Measurements from ENCODE around the gene HEBP1. TPM values are rescaled to one million over a fixed set of nuclear protein-coding genes. Genes with fewer than 3 reads are reported as not detected.
"Not testable (repeated sequence)": the region's sequence is repeated elsewhere in the genome, so short reads cannot be mapped to it uniquely, and the experiment has no call there.

Gene HEBP1
- total RNA-seq, 1 donor from 2014 or later: 109 TPM

DNA sequence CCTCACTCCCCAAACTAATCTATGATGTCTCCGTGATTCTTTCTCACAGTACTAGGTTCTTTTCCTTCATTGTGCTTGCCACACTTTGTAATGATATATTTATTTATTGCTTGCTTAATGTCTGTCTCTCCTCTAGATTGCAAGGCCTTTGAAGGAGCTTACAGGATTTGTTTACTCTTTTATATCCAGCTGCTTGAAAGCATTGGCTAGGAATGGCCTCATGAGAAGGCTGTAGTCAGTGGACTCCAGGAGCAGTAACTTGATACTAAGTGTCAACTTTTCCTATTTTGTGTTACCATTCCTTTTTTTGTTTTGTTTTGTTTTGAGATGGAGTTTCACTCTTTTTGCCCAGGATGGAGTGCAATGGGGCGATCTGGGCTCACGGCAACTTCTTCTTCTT, 36.8 kb upstream of the HEBP1 start:
- no peak overlapping the region for H3K27ac Mint-ChIP-seq
- DNase-seq (ENCODE audit: low spot score, unreplicated experiment): no peak
- TF ChIP-seq CTCF (IDR thresholded peaks at IDR 0.05; ENCODE audit: unreplicated experiment): no peak
- peaks cover 15% of the 10 kb centered on the region for H3K27me3 Mint-ChIP-seq
- H3K36me3 Mint-ChIP-seq (ENCODE audit: insufficient read depth): no peaks in the 10 kb centered on the region
- no peak overlapping the region for H3K4me3 Mint-ChIP-seq (ENCODE audit: low read depth)
- peaks cover 18% of the 10 kb centered on the region for H3K4me1 Mint-ChIP-seq (ENCODE audit: low read depth)
- no peaks in the 10 kb centered on the region for H3K9me3 Mint-ChIP-seq (ENCODE audit: low read depth)

- H3K27me3 Mint-ChIP-seq; H3K9me3 Mint-ChIP-seq (ENCODE audit: low read depth); H3K4me3 Mint-ChIP-seq (ENCODE audit: low read depth); H3K27ac Mint-ChIP-seq; H3K4me1 Mint-ChIP-seq (ENCODE audit: low read depth); DNase-seq (ENCODE audit: low spot score, unreplicated experiment); H3K36me3 Mint-ChIP-seq (ENCODE audit: insufficient read depth): not testable (repeated sequence)
Observed at GRCh38 chr12:13035335-13035734, 35.3 kb upstream of the HEBP1 start.

DNA sequence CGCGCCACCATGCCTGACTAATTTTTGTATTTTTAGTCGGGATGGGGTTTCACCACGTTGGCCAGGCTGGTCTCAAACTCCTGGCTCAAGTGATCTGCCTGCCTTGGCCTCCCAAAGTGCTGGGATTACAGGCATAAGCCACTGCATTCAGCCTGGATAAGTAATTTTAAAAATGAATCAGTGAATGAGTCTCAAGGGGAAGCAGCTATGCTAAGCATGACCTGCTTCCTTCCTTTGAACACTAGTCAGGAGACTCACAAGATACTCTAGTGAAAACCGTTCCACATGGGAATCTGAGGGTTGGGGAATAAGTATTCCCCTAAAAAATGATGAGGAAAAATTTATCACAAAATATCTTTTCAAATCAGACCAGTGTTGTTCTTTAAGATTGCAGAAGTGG, 33.4 kb upstream of the HEBP1 start:
- Mint-ChIP-seq H3K4me3 (ENCODE audit: low read depth) (no peak overlapping the region), H3K27me3 (peaks cover 6% of the 10 kb centered on the region), H3K36me3 (ENCODE audit: insufficient read depth) (no peaks in the 10 kb centered on the region), H3K9me3 (ENCODE audit: low read depth) (no peaks in the 10 kb centered on the region), H3K27ac (no peak overlapping the region), H3K4me1 (ENCODE audit: low read depth) (peaks cover 2% of the 10 kb centered on the region)
- no peak for DNase-seq (ENCODE audit: low spot score, unreplicated experiment)
- TF ChIP-seq CTCF (IDR thresholded peaks at IDR 0.05; ENCODE audit: unreplicated experiment): no peak

DNA sequence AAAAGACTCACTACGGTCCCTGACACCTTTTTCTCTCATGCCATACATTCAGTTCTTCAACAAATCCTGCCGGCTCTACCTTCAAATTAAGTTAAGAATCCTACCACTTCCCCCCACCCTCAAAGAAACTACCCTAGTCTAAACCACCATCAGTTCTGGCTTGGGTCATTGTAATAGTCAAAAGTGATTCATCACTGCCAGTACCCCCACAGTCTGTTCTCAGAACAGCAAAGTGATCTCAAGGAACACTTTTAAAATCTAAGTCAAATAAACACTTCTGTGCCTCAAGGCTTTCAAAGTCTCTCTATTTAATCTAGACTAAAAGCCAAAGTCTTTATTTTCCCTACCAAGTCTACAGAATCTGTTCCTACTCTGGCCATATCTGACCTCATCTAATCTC, 32.1 kb upstream of the HEBP1 start:
- no peaks in the 10 kb centered on the region for H3K9me3 Mint-ChIP-seq (ENCODE audit: low read depth)
- no peak overlapping the region for H3K27ac Mint-ChIP-seq
- DNase-seq (ENCODE audit: low spot score, unreplicated experiment): no peak
- no peaks in the 10 kb centered on the region for H3K36me3 Mint-ChIP-seq (ENCODE audit: insufficient read depth)
- peaks cover 2% of the 10 kb centered on the region for H3K4me1 Mint-ChIP-seq (ENCODE audit: low read depth)
- no peak for TF ChIP-seq CTCF (IDR thresholded peaks at IDR 0.05; ENCODE audit: unreplicated experiment)
- peaks cover 6% of the 10 kb centered on the region for H3K27me3 Mint-ChIP-seq
- H3K4me3 Mint-ChIP-seq (ENCODE audit: low read depth): no peak overlapping the region

DNA sequence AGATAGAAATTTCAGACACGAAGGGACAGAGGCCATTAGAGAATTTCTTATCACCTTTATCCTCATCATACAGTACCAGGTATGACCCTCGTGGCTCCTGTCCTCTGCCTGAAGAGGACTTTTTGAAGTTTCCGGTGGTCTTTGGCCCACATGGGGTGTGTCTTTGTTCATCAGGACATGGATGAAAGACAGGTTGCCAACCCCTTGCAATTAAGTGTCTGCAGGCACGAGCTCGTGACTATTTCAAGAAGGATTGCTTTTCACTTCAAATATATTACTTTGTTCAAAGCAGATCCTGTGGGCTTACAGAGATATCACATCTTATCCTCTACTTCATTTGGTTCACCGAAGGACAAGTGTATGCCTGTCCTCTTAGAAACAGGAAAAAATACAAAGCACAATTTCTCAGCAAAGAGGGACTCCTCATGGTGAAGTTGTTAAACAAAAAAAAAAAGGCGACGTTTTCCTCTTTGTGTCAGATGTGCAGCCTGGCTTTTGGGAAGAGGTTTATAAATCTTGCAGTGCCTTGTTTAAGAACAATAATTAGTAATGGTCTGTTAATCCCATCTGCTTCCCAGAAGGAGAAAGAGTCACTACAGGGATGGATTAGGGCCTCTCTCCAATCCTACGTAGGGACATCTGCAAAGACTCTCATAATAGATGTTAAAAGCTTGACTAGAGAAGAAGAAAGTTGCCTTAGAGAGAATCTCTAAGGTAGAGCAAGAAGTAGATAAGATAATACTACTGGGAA, 30.7 kb upstream of the HEBP1 start:
- H3K27me3 Mint-ChIP-seq: peaks cover 7% of the 10 kb centered on the region
- H3K27ac Mint-ChIP-seq: no peak overlapping the region
- no peaks in the 10 kb centered on the region for H3K9me3 Mint-ChIP-seq (ENCODE audit: low read depth)
- no peak overlapping the region for H3K4me3 Mint-ChIP-seq (ENCODE audit: low read depth)
- H3K4me1 Mint-ChIP-seq (ENCODE audit: low read depth): no peaks in the 10 kb centered on the region
- DNase-seq (ENCODE audit: low spot score, unreplicated experiment): no peak
- TF ChIP-seq CTCF (IDR thresholded peaks at IDR 0.05; ENCODE audit: unreplicated experiment): no peak
- H3K36me3 Mint-ChIP-seq (ENCODE audit: insufficient read depth): no peaks in the 10 kb centered on the region
